HG03135 (cell line): ENCODE measurements around the gene TBC1D16.
"Not testable (repeated sequence)": the region's sequence is repeated elsewhere in the genome, so short reads cannot be mapped to it uniquely, and the experiment has no call there.

ENCODE experiments used
- ATAC-seq: cut with Tn5 transposase; IDR thresholded peaks from one replicate; pipeline ENCODE4 v1.9.1; 2021; ENCODE audit warnings: mild to moderate bottlenecking, moderate library complexity; ENCODE audit not compliant: unreplicated experiment

The TBC1D16 gene

DNA sequence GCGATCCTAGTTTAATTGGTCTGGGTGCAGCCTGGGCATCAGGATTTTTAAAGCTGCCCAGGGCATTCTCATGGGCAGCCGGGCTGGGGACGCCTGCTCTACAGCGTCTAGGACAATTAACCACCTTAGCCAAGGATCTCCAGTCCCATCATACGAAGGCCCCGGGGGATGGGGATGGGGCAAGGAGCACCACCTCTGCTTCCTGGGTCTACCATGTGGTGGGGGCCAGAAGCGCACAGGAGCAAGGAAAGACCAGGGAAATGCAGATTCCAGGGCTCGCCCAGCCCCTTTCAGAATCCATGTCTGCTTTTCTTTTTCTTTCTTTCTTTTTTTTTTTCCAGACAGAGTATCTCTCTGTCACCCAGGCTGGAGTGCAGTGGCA lies 29.3 kb downstream of the TBC1D16 start:
- no peak for ATAC-seq

- no peak for ATAC-seq
These were observed 30.0 kb downstream of the TBC1D16 start for GRCh38 chr17:80005360-80006338.

- ATAC-seq = no peak
These were observed 31.7 kb downstream of the TBC1D16 start for GRCh38 chr17:80003969-80004368.

GRCh38 chr17:80002690-80003490 lies 32.8 kb downstream of the TBC1D16 start:
- ATAC-seq = no peak

DNA sequence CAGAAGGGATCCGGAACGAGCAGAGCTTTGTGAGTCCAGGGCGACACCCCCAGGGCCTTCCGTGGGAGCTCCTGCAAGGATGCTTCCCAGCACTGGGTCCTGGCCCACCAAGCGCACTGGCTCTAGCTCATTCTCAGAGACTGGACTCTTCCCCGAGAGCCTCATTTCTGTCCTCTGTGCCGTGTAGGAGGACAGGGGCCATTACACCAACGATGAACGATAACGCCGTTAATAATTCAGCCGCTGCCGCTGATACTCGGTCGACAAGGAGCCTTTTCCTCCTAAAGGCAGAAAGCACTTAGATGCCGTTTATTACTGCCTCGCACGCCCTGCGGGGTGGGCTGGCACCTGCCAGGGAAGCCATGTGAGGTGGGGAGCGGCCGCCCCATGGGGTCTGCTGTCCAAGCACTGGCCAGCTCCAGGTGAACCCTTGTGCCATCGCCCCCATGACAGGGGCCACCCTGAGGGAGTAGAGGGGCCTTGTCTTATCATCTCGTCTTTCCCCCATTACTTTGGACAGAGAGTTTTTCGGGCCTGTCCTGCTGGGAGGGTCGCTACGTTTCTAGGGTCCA lies 33.5 kb downstream of the TBC1D16 start:
- no peak for ATAC-seq

- no peak for ATAC-seq
These were observed 34.5 kb downstream of the TBC1D16 start for GRCh38 chr17:80000981-80001775.

DNA sequence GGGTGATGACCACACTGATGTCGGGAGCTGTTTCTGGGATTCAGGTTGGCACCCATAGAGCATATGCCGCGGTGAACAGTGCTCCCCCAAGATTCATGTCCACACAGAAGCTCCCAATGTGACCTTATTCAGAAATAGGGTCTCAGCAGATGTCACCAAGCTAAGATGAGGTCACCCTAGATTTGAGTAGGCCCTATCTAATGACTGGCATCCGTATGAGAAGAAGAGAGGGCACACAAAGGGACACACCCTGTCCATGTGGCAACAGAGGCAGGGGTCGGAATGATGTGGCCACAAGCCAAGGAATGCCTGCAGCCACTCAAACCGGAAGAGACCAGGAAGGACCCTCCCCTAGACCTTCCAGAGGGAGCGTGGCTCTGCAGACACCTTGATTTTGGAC lies 35.5 kb downstream of the TBC1D16 start:
- ATAC-seq = no peak

DNA sequence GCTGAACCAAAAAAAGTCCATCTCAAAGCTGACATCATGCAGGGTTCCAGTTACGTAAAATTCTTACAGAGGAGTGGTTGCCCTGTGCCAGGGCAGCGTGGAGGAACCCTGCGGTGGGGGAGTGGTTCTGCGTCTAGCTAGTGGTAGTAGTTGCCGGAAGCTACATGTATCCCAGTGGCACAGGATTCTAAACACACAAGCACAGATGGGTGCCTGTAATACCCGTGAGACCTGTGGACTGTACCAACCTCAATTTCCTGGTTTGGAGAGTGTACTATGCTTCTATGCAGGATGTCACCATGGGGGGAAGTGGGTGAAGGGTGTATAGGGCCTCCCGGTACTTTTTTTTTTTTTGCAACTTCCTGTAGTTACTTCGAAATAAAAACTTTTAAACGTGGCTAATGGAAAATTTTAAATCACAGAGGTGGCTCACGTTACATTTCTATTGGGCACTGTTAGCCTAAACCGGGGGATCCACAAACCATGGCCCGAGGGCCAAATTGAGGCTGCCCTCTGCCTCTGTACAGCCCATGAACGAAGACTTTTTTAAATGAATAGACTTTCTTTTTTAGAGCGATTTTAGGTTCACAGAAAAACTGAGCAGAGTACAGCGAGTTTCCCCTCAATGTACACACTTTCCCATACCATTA lies 38.5 kb downstream of the TBC1D16 start:
- no peak for ATAC-seq

DNA sequence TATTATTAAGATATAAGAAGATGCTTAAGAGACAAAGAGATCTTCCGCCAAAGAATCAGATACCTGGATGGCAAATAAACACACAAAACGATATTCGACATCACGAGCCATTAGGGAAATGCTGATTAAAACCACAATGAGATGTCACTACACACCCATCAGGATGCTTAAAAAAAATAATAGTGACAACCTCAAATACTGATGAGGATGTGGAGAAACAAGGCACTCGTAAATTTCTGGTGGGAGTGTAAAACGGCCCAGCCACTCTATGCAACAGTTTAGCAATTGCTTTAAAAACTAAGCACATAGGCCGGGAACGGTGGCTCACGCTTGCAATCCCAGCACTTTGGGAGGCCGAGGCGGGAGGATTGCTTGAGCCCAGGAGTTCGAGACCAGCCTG lies 39.4 kb downstream of the TBC1D16 start:
- no peak for ATAC-seq

DNA sequence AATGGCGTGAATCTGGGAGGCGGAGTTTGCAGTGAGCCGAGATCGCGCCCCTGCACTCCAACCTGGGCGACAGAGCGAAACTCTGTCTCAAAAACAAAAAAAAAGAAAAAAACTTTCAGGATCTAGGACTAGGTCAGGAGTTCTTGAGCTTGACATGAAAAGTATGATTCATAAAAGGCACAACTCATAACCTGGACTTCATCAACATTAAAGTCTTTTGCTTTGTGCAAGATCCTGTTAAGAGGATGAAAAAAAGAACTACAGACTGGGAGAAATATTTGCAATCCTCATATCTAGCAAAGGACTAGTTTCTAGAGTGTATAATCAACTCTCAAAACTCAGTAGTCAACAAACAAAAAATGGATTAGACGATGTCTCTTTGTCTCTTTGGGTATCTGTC lies 40.0 kb downstream of the TBC1D16 start:
- no peak for ATAC-seq

DNA sequence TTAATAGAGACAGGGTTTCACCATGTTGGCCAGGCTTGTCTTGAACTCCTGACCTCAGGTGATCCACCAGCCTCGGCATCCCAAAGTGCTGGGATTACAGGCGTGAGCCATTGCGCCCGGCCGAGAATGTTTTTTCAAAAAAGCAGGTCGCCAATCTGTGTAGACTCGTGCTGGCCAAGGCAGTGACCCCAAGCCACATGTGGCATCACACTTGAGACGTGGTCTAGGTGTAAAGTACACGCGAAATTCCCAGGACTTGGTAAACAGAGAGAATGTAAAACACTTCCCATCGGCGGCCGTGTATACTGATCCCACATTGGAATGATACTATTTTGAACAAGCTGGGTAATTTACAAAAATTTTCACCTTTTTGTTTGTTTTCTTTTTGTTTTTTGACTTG lies 41.1 kb downstream of the TBC1D16 start:
- no peak for ATAC-seq

GRCh38 chr17:79994228-79994569 lies 41.5 kb downstream of the TBC1D16 start:
- not testable (repeated sequence) for ATAC-seq

- ATAC-seq = no peak
These were observed 42.1 kb downstream of the TBC1D16 start for GRCh38 chr17:79993390-79994227.

DNA sequence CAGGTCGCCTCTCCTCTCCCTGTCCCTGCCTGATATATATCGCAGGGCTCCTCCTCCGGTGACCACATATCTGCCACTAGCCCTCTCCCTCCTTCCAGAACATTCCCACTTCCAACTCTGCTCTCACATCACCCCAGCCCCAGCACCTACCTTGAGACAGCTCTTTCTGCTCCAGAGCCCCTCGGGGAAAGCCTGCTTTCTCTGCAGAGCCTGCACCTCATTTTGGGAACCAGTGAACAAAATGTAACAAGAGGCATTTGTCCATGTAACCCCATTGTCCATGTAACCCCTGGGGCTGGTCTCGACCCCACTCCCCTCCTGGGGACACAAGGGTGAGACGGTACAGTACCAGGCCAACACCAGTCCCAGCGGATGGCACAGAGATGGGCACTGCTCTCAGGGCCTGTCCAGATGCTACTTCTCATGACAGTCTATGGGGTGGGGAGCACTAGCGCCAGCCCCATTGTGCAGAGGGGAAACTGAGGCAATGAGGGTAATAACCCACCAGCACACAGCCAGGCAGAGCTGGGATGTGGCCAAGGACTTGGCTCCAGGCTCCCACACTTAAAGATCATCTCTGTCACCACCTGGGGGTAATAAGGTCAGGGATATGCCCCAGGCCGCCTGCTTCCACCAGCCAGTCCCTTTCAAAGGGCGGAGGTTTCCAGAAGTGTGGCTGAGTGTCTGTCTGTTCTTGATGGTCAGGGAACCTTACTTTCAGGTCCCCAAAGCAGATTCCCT lies 42.9 kb downstream of the TBC1D16 start:
- ATAC-seq = no peak

DNA sequence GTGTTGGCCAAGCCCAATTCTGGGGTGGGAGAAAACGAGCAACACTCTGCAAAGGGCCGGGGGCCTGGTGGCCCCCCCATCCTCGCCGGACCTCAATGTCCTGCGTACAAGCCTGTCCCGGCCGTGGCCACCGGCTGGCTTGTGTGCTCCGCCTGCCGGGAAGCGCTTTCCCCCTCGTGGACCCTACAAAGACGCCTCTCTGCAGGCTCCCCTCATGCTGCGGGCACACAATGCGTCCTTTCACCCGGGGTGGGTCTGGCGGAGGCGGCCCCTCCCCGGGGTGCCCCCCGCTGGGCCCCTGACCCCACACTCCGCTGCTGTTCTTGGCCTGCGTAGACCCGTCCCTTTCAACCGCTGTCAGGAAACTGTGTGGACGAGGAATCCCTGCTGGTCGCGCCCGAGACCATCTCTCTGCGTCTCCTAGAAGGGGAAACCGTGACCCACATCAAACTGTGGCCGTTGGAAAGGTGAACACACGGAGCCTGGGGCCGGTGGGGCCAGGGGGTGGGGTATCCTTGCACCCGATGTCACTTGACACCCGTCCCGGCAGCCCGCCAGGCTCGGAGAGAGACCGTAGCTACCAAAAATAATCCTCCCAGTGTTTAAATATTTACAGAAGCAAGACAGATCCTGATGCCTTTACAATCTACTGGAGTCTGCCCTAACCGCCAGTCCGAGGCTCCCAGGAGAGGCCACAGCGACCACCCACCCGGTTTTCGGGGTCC lies 43.6 kb downstream of the TBC1D16 start:
- ATAC-seq = no peak

DNA sequence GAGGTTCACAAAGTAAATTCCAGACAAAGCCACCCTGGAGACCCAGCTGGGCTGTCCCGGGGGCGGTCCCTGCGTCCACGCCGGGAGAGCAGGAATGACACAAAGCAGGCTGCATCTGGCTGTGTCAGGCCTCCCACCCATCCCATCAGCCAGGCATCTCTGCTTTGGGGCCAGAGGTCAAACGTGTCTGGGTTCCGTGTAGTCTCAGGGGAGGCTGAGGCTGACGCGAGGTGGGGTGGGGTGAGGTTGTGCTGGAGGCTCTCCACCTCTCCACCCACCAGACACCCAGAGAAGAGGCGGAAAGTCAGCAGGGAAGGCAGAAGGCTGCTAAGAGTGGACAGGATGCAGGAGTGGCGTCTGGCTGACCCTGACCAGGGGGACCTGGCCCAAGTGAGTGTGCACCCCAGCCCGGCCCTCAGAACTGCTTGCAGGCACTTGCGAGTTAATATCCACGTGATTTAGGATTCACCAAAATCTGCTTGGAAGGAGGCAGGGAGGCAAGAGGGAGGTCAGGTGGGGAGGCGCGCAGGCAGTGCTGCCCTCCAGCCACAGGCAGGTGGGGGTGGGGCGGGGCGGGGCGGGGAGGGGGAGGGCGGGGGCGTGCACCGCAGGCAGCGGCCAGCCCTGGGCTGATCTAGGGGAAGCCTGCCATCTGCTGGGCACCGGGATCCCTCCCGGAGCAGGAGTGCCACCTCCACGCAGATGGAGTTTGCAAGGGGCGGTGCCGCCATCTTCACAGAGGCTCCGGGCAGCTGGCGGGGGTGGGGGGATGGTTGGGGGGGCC lies 44.3 kb downstream of the TBC1D16 start:
- ATAC-seq = no peak

GRCh38 chr17:79990704-79991103 lies 45.0 kb downstream of the TBC1D16 start:
- ATAC-seq = no peak
